Keratinocyte (primary cell): ENCODE measurements around the gene NFE2L3.

Source experiments
- CTCF ChIP-seq, 3 experiments: IDR thresholded peaks in 1 of 3; conservative IDR thresholded peaks in 1 of 3; optimal IDR thresholded peaks in 1 of 3; 2 replicates in 2 of 3; 3 replicates in 1 of 3; pipeline versions ENCODE3 to v1.5.1; 2011; ENCODE audit warnings: low read length in 3 of 3, mild to moderate bottlenecking in 3 of 3, moderate library complexity in 2 of 3, control low read depth in 1 of 3, inconsistent platforms in 1 of 3; ENCODE audit not compliant: insufficient read depth in 2 of 3; ENCODE audit errors: extremely low read depth in 1 of 3
- EZH2 ChIP-seq: IDR thresholded peaks from one replicate; pipeline ENCODE4 v1.6.1; 2012; ENCODE audit warnings: inconsistent platforms, mild to moderate bottlenecking, low read length, moderate library complexity

DNA sequence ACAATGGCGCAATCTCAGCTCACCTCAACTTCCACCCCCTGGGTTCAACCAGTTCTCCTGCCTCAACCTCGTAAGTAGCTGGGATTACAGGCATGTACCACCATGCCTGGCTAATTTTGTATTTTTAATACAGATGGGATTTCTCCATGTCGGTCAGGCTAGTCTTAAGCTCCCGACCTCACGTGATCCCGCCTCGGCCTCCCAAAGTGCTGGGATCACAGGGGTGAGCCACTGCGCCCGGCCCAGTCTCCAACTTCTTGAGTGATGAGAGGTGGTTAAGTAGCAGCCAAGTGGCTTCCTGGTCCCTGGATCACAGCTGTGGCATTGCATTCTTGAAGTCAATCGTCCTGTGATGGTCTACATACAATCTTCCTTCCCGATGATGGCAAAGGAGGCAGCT, 46.1 kb upstream of the NFE2L3 start:
- no peak for TF ChIP-seq CTCF (optimal IDR thresholded peaks at IDR 0.05 in 1 of 3, IDR thresholded peaks at IDR 0.05 in 1 of 3, conservative IDR thresholded peaks at IDR 0.05 in 1 of 3; ENCODE audit: extremely low read depth in 1 of 3, insufficient read depth in 2 of 3, low read length in 3 of 3)
- no peak for TF ChIP-seq EZH2
